Measurements from ENCODE around the gene SCN1A. TPM values are rescaled to one million over a fixed set of nuclear protein-coding genes. Genes with fewer than 3 reads are reported as not detected.

The SCN1A gene
- total RNA-seq (2021) (0.62 to 1.6 TPM (median 1.0 TPM) in 3 replicates), Bru-seq, nascent RNA (percentile 30 among the genes with signal in this experiment)
- long read RNA-seq, experiment 1, partial matches to known transcripts, result 0 of 2 reads
- long read RNA-seq, experiment 1, other reads (novel, unspliced or antisense), result 2 of 2 reads
- long read RNA-seq, experiment 2, partial matches to known transcripts, result 2 of 3 reads
- long read RNA-seq, experiment 2, other reads (novel, unspliced or antisense), result 1 of 3 reads
- long read RNA-seq, experiment 3, result 0 reads

DNA sequence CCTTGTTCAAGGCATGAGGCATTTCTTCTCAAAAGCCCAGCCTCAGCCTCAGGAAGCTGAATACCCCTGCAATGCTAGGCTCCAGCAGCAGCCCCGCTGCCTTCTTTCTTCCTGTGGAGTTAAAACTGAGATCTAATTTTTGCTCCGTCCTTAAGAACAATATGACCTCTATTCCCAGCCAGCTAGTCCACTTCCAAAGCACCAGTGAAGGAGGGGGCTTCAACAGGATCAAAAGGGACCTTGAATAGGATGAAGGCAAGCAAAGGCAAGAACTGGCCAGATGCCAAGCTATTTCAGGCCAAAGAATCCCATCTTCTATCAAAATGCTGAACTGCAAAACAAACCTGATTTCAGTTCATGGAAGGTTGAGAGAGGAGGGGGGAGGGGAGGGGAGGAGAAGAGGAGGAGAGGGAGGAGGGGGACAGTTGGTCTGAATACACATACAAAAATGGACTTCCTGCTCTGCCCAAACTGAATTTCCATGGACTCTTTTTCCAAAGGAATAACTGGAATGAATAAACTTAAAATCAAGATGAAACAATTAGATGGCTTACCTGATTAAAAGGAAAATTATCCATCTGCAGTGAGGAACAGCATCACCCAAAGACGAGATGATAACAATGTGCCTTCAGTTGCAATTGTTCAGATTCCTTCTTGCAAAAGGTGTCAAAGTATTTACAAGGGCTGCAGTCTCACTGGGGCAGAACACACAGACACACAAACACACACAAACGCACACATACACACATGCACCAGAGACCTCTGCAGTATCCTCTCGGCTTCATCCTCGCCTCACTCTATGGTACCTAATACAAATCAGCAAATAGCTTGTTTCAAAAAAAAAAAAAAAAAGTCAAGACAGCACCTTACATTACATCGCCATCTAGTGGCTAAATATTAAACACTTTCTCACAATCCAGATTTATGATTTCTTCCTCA lies at the start of gene SCN1A:
SCN1A (minus strand) TSS at position 804 of the 939 bp plus-strand sequence. CDS start 54,399 bp downstream, outside the sequence.
- ChIA-PET POLR2A (interaction anchor here (0.5 to 0.7 kb wide), 3 partner anchors 13 to 1223 kb away, joined by 3 to 5 read pairs (median 3); no protein-coding TSS in a partner anchor), CTCF (interaction anchor here (0.5 to 2.6 kb wide), 43 partner anchors 11 to 736 kb away, joined by 3 to 27 read pairs (median 4); partner anchors contain the start of gene TTC21B)
- DNase-seq (ENCODE audit: low spot score) (no peak), ATAC-seq (peak; percentile 56)
- no peaks in the 10 kb centered on the region for H3K27me3 Mint-ChIP-seq (ENCODE audit: low read depth)
- H3K9me3 Mint-ChIP-seq, result no peaks in the 10 kb centered on the region
- TF ChIP-seq, protein P1, sequence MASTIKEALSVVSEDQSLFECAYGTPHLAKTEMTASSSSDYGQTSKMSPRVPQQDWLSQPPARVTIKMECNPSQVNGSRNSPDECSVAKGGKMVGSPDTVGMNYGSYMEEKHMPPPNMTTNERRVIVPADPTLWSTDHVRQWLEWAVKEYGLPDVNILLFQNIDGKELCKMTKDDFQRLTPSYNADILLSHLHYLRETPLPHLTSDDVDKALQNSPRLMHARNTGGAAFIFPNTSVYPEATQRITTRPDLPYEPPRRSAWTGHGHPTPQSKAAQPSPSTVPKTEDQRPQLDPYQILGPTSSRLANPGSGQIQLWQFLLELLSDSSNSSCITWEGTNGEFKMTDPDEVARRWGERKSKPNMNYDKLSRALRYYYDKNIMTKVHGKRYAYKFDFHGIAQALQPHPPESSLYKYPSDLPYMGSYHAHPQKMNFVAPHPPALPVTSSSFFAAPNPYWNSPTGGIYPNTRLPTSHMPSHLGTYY (CRISPR knock-in tag; IDR thresholded peaks at IDR 0.05), result no peak
- TF ChIP-seq, protein P2, sequence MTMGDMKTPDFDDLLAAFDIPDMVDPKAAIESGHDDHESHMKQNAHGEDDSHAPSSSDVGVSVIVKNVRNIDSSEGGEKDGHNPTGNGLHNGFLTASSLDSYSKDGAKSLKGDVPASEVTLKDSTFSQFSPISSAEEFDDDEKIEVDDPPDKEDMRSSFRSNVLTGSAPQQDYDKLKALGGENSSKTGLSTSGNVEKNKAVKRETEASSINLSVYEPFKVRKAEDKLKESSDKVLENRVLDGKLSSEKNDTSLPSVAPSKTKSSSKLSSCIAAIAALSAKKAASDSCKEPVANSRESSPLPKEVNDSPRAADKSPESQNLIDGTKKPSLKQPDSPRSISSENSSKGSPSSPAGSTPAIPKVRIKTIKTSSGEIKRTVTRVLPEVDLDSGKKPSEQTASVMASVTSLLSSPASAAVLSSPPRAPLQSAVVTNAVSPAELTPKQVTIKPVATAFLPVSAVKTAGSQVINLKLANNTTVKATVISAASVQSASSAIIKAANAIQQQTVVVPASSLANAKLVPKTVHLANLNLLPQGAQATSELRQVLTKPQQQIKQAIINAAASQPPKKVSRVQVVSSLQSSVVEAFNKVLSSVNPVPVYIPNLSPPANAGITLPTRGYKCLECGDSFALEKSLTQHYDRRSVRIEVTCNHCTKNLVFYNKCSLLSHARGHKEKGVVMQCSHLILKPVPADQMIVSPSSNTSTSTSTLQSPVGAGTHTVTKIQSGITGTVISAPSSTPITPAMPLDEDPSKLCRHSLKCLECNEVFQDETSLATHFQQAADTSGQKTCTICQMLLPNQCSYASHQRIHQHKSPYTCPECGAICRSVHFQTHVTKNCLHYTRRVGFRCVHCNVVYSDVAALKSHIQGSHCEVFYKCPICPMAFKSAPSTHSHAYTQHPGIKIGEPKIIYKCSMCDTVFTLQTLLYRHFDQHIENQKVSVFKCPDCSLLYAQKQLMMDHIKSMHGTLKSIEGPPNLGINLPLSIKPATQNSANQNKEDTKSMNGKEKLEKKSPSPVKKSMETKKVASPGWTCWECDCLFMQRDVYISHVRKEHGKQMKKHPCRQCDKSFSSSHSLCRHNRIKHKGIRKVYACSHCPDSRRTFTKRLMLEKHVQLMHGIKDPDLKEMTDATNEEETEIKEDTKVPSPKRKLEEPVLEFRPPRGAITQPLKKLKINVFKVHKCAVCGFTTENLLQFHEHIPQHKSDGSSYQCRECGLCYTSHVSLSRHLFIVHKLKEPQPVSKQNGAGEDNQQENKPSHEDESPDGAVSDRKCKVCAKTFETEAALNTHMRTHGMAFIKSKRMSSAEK (CRISPR knock-in tag; IDR thresholded peaks at IDR 0.05; ENCODE audit: borderline replicate concordance), result no peak
- TF ChIP-seq JUN (CRISPR knock-in tag; IDR thresholded peaks at IDR 0.05), result no peak
- TF ChIP-seq NR3C1 (CRISPR knock-in tag; conservative IDR thresholded peaks at IDR 0.05; ENCODE audit: low read depth), result no peak
- no peak for TF ChIP-seq KAT7 (CRISPR knock-in tag; IDR thresholded peaks at IDR 0.05; ENCODE audit: borderline replicate concordance)
- TF ChIP-seq, protein P3, sequence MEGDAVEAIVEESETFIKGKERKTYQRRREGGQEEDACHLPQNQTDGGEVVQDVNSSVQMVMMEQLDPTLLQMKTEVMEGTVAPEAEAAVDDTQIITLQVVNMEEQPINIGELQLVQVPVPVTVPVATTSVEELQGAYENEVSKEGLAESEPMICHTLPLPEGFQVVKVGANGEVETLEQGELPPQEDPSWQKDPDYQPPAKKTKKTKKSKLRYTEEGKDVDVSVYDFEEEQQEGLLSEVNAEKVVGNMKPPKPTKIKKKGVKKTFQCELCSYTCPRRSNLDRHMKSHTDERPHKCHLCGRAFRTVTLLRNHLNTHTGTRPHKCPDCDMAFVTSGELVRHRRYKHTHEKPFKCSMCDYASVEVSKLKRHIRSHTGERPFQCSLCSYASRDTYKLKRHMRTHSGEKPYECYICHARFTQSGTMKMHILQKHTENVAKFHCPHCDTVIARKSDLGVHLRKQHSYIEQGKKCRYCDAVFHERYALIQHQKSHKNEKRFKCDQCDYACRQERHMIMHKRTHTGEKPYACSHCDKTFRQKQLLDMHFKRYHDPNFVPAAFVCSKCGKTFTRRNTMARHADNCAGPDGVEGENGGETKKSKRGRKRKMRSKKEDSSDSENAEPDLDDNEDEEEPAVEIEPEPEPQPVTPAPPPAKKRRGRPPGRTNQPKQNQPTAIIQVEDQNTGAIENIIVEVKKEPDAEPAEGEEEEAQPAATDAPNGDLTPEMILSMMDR (IDR thresholded peaks at IDR 0.05), result peak; percentile 56
- peaks cover 34% of the 10 kb centered on the region for H3K4me1 Mint-ChIP-seq
- no peaks in the 10 kb centered on the region for H3K36me3 Mint-ChIP-seq
- H3K4me3 Mint-ChIP-seq, result peak within 1 kb of the TSS; percentile 39
- no peak within 1 kb of the TSS for H3K27ac Mint-ChIP-seq

DNA sequence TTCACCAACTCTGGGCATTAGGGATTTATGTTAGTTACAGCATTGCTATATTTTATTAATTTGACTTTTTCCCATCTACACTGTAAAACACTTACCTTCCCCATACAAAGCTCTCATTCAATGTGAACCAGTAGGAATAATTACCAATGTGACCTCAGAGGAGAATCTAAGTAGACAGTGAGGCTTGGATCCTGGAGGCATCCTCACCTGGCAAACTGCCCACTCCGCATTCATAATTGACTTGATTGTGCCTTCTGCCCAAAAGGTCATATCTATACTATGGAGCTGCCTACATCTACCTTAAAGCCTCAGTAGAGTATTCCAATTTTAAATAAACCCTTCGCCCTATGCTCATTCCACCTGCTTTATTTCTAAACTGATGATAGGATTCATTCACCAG lies 45.4 kb upstream of the SCN1A start:
- H3K27me3 Mint-ChIP-seq (ENCODE audit: low read depth), result no peaks in the 10 kb centered on the region
- TF ChIP-seq ZNF671 (CRISPR knock-in tag; IDR thresholded peaks at IDR 0.05), result no peak
- no peak for TF ChIP-seq ZNF317 (CRISPR knock-in tag; IDR thresholded peaks at IDR 0.05; ENCODE audit: borderline replicate concordance, low read depth)
- TF ChIP-seq, protein P4, sequence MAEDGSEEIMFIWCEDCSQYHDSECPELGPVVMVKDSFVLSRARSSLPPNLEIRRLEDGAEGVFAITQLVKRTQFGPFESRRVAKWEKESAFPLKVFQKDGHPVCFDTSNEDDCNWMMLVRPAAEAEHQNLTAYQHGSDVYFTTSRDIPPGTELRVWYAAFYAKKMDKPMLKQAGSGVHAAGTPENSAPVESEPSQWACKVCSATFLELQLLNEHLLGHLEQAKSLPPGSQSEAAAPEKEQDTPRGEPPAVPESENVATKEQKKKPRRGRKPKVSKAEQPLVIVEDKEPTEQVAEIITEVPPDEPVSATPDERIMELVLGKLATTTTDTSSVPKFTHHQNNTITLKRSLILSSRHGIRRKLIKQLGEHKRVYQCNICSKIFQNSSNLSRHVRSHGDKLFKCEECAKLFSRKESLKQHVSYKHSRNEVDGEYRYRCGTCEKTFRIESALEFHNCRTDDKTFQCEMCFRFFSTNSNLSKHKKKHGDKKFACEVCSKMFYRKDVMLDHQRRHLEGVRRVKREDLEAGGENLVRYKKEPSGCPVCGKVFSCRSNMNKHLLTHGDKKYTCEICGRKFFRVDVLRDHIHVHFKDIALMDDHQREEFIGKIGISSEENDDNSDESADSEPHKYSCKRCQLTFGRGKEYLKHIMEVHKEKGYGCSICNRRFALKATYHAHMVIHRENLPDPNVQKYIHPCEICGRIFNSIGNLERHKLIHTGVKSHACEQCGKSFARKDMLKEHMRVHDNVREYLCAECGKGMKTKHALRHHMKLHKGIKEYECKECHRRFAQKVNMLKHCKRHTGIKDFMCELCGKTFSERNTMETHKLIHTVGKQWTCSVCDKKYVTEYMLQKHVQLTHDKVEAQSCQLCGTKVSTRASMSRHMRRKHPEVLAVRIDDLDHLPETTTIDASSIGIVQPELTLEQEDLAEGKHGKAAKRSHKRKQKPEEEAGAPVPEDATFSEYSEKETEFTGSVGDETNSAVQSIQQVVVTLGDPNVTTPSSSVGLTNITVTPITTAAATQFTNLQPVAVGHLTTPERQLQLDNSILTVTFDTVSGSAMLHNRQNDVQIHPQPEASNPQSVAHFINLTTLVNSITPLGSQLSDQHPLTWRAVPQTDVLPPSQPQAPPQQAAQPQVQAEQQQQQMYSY (CRISPR knock-in tag; IDR thresholded peaks at IDR 0.05), result no peak
- no peak for TF ChIP-seq MXD4 (CRISPR knock-in tag; IDR thresholded peaks at IDR 0.05; ENCODE audit: borderline replicate concordance)
- TF ChIP-seq, protein P5, sequence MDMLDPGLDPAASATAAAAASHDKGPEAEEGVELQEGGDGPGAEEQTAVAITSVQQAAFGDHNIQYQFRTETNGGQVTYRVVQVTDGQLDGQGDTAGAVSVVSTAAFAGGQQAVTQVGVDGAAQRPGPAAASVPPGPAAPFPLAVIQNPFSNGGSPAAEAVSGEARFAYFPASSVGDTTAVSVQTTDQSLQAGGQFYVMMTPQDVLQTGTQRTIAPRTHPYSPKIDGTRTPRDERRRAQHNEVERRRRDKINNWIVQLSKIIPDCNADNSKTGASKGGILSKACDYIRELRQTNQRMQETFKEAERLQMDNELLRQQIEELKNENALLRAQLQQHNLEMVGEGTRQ (CRISPR knock-in tag; IDR thresholded peaks at IDR 0.05), result no peak
- TF ChIP-seq, protein P6, sequence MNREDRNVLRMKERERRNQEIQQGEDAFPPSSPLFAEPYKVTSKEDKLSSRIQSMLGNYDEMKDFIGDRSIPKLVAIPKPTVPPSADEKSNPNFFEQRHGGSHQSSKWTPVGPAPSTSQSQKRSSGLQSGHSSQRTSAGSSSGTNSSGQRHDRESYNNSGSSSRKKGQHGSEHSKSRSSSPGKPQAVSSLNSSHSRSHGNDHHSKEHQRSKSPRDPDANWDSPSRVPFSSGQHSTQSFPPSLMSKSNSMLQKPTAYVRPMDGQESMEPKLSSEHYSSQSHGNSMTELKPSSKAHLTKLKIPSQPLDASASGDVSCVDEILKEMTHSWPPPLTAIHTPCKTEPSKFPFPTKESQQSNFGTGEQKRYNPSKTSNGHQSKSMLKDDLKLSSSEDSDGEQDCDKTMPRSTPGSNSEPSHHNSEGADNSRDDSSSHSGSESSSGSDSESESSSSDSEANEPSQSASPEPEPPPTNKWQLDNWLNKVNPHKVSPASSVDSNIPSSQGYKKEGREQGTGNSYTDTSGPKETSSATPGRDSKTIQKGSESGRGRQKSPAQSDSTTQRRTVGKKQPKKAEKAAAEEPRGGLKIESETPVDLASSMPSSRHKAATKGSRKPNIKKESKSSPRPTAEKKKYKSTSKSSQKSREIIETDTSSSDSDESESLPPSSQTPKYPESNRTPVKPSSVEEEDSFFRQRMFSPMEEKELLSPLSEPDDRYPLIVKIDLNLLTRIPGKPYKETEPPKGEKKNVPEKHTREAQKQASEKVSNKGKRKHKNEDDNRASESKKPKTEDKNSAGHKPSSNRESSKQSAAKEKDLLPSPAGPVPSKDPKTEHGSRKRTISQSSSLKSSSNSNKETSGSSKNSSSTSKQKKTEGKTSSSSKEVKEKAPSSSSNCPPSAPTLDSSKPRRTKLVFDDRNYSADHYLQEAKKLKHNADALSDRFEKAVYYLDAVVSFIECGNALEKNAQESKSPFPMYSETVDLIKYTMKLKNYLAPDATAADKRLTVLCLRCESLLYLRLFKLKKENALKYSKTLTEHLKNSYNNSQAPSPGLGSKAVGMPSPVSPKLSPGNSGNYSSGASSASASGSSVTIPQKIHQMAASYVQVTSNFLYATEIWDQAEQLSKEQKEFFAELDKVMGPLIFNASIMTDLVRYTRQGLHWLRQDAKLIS (CRISPR knock-in tag; IDR thresholded peaks at IDR 0.05; ENCODE audit: borderline replicate concordance), result no peak
- no peak for TF ChIP-seq MYBL2 (CRISPR knock-in tag; IDR thresholded peaks at IDR 0.05)
- TF ChIP-seq ZNF138 (CRISPR knock-in tag; conservative IDR thresholded peaks at IDR 0.05), result no peak
- ATAC-seq, result no peak
- H3K36me3 Mint-ChIP-seq, result no peaks in the 10 kb centered on the region
- H3K4me3 Mint-ChIP-seq, result no peak overlapping the region
- CTCF ChIA-PET, result no interaction called here
- H3K9me3 Mint-ChIP-seq, result no peaks in the 10 kb centered on the region
- DNase-seq (ENCODE audit: low spot score), result no peak
- no peak overlapping the region for H3K27ac Mint-ChIP-seq
- POLR2A ChIA-PET, result no interaction called here
- H3K4me1 Mint-ChIP-seq, result peaks cover 4% of the 10 kb centered on the region; the same call in 1 of the 2 replicates

Data from WTC11 (cell line).